GM21515 (cell line): ENCODE results near the gene RASA3.

Experiments
- ATAC-seq: cut with Tn5 transposase; IDR thresholded peaks from one replicate; pipeline ENCODE4 v1.9.1; 2021; ENCODE audit not compliant: unreplicated experiment

Gene RASA3

GRCh38 chr13:113962386-113962785, 170.0 kb downstream of the RASA3 start:
- no peak for ATAC-seq

- no peak for ATAC-seq
These were observed 172.0 kb downstream of the RASA3 start for GRCh38 chr13:113960276-113960948.

- ATAC-seq = no peak
These were observed 173.2 kb downstream of the RASA3 start for GRCh38 chr13:113959198-113959597.

- no peak for ATAC-seq
These were observed 174.1 kb downstream of the RASA3 start for GRCh38 chr13:113958373-113958772.

GRCh38 chr13:113956571-113956970, 175.9 kb downstream of the RASA3 start:
- ATAC-seq = no peak

- ATAC-seq = no peak
These were observed 176.7 kb downstream of the RASA3 start for GRCh38 chr13:113955691-113956090.

GRCh38 chr13:113955235-113955634, 177.2 kb downstream of the RASA3 start:
- ATAC-seq = no peak

GRCh38 chr13:113954046-113954835, 178.2 kb downstream of the RASA3 start:
- no peak for ATAC-seq

GRCh38 chr13:113953561-113953960, 178.9 kb downstream of the RASA3 start:
- ATAC-seq = no peak

GRCh38 chr13:113952983-113953520, 179.4 kb downstream of the RASA3 start:
- no peak for ATAC-seq

GRCh38 chr13:113952151-113952982, 180.1 kb downstream of the RASA3 start:
- no peak for ATAC-seq

GRCh38 chr13:113951246-113951999, 181.0 kb downstream of the RASA3 start:
- ATAC-seq = peak; percentile 88

GRCh38 chr13:113950451-113951245, 181.8 kb downstream of the RASA3 start:
- ATAC-seq = no peak

- no peak for ATAC-seq
These were observed 182.9 kb downstream of the RASA3 start for GRCh38 chr13:113949546-113949945.

- ATAC-seq = no peak
These were observed 184.2 kb downstream of the RASA3 start for GRCh38 chr13:113948034-113948742.

- ATAC-seq = no peak
These were observed 185.0 kb downstream of the RASA3 start for GRCh38 chr13:113947311-113948033.

GRCh38 chr13:113946409-113947181, 185.8 kb downstream of the RASA3 start:
- no peak for ATAC-seq
